GM18526 (cell line): ENCODE data around the gene HLCS.

Source experiments
- POLR2A ChIP-seq: IDR thresholded peaks from 3 replicates; pipeline ENCODE4 v1.6.1; 2011; ENCODE audit not compliant: insufficient read length; ENCODE audit errors: extremely low read depth

Gene HLCS

DNA sequence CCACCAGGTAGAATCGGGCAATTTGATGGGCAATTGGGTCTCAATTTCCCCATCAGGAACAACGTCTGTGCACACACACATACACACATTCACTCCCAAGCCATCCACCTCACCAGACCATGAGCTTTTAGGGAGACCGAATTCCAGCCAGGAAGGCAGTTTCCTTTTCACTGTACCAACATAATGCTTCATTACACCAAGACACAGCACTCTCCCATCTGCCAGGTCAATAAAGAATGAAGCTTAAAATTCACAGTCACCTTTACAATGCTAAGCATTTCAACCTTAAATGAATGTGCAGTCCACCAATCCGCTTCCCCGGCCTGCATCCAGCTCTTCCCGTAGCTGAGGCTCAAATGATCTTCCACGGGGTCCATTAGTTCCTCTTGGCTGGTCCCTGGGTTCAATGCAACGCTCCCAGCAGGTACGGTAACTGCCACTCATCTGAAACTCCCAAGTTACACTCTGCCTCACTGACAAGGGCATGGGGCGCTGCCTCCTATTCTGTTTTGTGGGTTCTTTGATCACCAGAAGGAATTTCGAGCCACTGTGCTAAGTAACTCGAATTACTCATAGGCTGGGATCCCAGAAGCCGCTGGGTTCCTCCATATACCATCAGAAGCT, 162.5 kb downstream of the HLCS start:
- no peak for TF ChIP-seq POLR2A

DNA sequence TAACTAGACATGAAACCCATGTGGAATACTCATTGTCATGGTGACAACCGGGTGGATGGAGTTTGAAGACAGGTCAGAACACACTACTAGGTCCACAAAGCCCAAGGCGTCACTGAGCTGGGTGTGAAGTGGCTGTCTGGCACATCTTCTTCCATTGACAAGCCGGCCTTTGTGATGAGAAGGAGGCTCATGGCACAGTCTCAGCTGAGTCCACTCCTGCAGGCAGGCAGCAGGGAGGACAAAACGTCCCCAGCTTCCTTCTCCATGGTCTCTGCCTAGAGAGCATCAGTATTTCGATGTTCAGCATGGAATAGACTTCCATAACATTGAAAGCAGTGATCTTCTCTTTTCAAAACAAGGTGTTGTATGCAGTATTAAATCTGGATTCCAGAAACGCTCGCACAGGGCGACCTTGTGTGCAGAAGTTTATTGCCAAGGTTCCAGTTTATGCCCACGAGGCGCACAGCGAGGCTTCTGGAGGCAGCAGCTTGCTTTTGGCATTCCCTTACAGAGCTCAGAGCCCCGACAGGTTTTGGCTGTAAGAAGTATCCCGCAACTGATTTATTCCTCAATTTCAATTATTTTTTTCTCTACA, 163.3 kb downstream of the HLCS start:
- no peak for TF ChIP-seq POLR2A

DNA sequence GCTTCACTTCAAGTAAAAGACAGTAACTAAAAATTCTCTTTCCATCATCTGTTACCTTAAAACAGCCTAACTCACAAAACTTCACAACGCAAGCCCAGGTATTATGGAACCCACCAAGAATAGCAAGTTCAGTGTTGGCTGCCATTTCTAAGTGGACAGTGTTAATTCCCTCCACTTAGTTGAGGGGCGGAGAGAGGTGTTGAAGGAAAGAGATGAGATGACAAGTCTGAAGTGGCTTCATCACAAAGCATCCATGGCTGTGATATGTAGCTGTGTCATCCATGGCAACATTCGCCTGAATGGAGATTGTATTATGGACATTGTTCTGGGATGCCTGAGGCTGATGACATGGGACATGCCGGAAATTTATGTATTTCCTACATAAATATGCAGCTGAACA, 165.7 kb downstream of the HLCS start:
- TF ChIP-seq POLR2A = no peak

DNA sequence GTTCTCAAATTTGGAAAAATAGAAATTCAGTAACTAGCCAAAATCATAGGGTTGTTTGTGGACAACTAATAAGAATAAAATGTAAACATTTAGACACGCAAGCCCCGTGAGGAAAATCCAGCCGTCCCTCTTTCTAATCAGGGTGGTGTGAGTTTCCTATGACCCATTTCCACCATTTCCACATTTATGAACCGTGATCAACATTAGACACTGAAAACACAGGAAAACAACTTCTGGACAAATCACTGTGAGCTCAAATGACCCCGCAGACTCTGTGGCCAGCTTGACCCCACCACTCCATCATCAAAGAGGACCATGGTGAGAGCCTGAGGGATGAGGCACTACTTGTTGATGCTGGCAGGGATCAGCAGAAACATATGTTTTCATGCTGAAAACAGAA, 166.6 kb downstream of the HLCS start:
- no peak for TF ChIP-seq POLR2A

DNA sequence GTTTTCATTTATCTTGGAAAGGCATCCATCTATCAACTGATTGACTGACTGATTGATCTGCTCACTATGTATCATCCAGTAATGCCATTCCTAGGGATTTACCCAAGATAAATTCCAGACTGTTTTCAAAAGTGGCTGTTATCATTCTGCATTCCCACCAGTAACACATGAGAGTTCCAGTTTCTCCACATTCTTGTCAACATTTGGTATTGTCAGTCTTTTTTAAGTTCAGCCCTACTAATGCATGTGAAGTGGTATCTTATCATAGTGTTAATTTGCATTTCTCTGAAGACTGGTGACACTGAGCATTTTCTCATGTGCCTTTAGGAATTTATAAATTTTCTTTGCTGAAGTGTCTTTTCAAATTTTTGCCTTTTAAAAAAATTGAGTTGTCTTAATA, 168.0 kb downstream of the HLCS start:
- TF ChIP-seq POLR2A = no peak

DNA sequence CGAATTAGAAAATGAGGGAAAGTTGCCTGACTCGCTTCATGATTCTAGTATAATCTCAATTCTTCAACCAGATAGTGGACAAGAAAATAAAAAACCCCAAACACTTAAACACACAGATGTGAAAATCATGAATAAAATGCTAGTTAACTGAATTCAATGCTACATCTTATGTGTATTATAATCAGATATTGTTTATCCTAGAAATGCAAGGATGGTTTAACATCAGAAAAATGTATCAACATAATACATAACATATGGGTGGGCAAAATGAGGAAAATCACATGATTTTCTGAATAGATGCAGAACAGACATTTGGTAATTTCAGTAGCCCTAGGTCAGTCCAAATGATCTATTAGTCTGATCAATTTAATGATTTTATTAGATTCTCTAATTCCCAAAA, 170.4 kb downstream of the HLCS start:
- no peak for TF ChIP-seq POLR2A

DNA sequence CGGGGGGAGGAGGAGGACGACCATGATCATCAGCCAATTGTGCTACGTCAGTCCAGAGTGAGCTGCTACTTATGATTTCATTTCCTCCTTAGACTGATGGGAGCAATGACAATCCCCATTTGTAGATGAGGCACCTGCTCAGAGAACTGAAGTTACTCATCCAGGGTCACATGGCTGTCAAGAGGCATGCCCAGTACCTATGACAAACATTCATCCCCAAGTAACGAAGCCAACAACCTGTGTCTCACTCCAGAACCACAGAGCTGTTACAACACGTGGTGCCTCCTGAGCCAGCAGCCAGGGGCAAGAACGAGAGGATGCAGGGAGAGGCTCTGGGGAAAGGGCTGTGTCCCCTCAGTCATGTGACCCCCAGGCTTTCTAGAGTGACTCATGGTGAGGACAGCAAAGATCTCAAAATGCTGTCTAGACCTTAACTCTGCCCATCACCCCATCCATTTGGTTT, 173.9 kb downstream of the HLCS start:
- no peak for TF ChIP-seq POLR2A

DNA sequence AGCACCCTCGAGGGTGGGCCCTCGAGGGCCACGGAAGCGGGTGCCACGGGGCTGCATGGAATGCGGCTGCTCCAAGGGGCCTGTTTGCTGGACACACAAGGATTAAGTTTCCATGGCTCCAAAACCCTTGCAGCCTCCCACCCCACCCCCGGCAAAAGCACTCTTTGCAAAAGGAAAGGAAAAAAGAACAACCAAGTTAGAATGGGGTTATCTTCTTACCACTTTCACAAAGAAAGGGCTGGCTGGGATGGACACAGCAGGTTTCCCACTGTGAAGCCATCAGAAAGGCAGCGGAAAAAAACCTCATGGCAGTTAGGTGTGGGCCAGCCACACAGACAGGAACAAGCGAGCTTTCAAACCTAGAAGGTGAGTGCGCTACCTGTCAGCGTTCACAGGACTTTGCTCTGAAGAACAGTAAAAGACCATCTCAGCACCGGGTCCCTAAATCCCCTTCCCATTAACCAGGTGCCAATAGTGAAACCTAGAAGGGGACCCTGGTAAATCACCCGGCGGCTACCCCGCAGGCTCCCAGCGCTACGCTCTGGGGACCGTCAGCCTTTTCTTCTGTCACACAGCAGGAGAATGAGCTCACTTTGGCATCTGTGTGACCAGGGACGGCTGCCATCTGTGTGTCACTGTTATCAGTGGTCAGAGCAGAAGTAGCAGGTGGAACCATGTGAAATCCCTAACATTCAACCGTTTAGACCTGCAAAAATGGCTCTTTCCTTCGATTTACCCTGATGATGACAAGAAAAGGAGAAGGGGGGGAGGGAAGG, 174.6 kb downstream of the HLCS start:
- TF ChIP-seq POLR2A = no peak

DNA sequence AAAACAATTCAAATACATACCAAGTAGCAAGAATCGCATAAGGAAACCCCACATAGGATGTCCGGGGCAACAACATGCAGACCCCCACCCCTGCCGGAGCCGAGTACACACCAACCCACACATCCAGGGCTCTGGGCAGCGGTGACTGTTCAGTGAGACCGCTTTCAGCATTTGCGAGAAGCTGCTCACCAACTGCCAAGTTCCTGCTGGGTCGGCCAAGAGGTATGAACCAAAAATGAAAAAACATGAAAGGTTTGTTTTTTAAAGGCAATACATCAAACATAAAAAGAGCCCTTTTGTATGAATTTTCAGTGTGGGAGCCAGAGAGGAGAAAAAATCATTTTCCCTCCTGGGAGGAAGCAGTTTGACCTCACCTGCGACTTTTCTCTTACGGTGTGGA, 175.3 kb downstream of the HLCS start:
- no peak for TF ChIP-seq POLR2A

DNA sequence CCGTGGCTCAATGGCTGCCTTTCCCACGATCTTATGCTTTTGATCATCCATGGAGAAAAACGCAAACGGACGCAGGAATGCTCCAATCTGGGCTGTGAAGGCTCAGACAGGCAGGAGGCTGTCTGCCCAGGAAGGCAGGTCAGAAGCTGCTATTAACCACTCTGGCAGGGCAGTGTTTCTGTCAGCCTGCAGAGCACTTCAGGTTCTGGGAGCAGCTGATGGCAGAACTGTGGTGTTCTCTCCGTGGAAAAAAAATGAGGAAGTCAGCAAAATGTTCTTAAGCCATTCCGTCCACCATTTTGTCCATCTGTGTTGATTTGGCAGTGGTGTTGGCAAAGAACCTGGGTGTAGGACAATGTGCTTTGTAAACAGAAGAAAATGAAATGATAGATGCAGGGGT, 175.9 kb downstream of the HLCS start:
- TF ChIP-seq POLR2A = no peak

DNA sequence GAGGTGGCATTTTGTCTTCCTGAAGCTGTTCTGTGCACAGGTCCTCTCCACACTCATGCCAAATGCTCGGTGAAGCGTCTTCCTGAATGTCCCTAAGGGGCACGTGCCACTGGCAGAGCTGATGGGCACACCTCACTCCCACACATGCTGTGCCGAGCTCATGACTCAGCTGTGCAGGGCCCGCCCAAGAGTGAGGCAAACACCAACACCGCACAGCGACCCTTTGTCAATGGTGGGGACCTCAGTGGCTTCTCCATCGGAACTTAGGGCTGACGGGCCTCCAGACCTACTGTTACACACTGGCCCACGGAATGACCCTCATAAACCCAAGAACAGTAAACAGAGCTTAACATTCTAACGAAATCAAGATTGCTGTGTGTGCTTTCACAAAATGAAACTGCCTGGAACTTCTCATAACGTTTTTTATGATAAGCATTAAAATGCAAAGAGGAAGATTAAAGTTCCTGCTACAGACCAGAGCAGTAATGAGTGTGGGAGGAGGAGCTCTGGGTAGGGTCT, 178.3 kb downstream of the HLCS start:
- TF ChIP-seq POLR2A = no peak

DNA sequence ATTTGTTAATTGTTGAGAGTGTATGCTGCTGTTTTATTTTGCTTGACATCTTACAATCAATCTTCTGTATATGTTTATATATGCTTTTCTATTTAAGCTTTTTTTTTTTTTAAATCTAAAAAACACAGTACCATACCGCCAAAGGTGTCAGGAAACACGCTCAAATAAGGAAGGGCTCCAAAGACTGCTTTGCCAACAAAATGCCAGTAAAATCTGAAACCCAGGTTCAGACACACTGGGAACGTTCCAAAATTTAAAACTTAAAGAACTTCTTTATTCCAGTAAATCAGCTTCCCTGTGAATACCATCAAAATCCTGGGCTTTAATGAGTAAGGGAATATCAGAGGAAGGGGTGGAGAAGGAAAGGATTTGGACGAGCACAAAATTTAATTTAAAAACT, 180.3 kb downstream of the HLCS start:
- TF ChIP-seq POLR2A = no peak

DNA sequence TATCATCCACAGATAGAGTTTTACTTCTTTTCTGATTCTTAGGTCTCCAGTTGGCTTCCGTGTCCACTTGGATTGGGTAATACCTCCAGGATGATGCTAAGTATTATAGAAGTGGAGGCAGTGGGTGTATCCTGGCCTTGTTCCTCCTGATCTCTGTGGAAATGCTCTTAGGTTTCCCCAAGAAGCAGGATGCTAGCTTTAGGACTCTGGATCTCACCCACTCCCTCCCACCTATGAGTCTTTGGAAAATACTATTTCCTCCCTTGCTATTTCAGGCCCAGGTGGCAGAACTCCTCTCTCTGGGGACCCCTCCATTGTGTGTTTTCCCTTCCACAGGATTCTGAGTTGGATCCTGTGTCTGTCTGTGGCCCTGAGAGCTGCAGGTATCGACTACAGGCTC, 180.9 kb downstream of the HLCS start:
- no peak for TF ChIP-seq POLR2A

DNA sequence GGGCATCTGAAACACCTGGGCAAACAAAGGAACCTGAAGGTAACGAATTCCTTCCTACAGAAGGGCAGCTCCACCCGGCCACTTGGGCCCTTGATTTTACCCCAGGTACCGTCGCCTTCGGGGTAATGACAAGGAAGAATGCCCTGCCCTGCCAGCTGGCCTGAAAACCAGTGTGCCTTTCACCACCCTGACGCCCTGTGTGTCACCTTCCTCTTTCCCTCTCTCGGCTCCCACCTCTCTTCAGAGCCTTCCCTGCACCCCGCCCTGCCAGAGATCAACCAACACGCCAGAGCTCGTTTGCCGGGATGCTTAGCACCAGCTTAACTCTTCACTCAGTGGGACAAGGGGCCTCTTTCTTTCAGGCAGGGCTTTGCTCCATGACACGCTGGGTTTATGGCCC, 181.5 kb downstream of the HLCS start:
- no peak for TF ChIP-seq POLR2A

DNA sequence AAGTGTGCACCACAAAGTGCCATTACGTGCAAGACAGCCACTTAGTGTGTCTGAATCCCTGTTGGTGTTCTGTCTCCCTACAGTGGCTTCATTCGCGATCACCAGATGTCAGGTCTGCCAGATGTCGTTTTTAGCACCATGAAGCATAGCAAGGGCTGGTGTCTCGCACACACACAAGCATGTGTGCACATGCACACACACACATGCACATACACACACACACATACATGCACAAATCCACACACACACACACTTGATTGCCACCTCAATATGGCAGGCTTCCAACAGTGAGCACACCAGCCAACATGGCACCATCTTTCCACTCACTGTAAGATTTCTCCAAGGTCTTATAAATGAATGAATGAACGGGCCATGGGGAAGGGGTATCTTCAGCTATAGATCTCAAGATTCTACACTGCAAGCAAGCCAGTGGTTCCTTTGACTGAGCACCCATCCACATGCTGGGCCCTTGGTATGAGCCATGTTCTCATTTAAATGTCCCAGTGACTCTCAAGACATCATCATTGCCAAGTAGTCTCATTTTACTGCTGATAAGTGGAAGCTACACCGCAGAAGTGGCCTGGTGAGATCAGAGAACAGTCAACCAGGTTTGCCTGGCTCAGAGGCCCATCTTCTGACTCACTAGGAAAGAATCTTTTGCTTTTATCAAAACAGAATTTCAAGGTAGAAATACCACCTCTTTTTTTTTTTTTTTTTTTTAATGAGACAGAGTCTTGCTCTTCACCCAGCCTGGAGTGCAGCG, 182.7 kb downstream of the HLCS start:
- TF ChIP-seq POLR2A = no peak
